DOHH2 (cell line): ENCODE data around the gene DSCAML1.

Experiments used
- H3F3A ChIP-seq: fragments of 200-600 bp; sonication (generic), shearing (Covaris generic); 2 replicates; pipeline ENCODE4 v1.6.0; 2016; ENCODE audit warnings: antibody characterized with exemption, mild to moderate bottlenecking; ENCODE audit not compliant: control insufficient read depth, insufficient read depth
- H3K27ac ChIP-seq: fragments of 200-600 bp; sonication (generic); 2 replicates; pipeline ENCODE4 v1.5.1; 2014; ENCODE audit warnings: low read depth, mild to moderate bottlenecking, low read length, moderate library complexity
- H3K27me3 ChIP-seq: fragments of 200-600 bp; sonication (generic); 2 replicates; pipeline ENCODE4 v1.6.1; 2014; ENCODE audit warnings: mild to moderate bottlenecking, low read length, mixed read lengths; ENCODE audit not compliant: control insufficient read depth
- H3K36me3 ChIP-seq: fragments of 200-600 bp; sonication (generic); 2 replicates; pipeline ENCODE4 v1.6.1; 2014; ENCODE audit warnings: mild to moderate bottlenecking, low read length, moderate library complexity, mixed read lengths; ENCODE audit not compliant: control insufficient read depth
- H3K4me1 ChIP-seq: fragments of 200-600 bp; sonication (generic); 2 replicates; pipeline ENCODE4 v1.6.1; 2014; ENCODE audit warnings: mild to moderate bottlenecking, low read length, mixed read lengths; ENCODE audit not compliant: control insufficient read depth
- H3K4me2 ChIP-seq: fragments of 200-600 bp; sonication (generic); 2 replicates; pipeline ENCODE4 v1.6.0; 2014; ENCODE audit warnings: mild to moderate bottlenecking, low read length, moderate library complexity
- H3K4me3 ChIP-seq: fragments of 200-600 bp; sonication (generic); 2 replicates; pipeline ENCODE4 v1.5.1; 2014; ENCODE audit warnings: mild to moderate bottlenecking, low read length, mixed read lengths
- H3K79me2 ChIP-seq: fragments of 200-600 bp; sonication (generic); 2 replicates; pipeline ENCODE4 v1.6.1; 2014; ENCODE audit warnings: mild to moderate bottlenecking, low read length, mixed read lengths; ENCODE audit not compliant: control insufficient read depth
- H3K9me2 ChIP-seq: fragments of 200-600 bp; sonication (generic); replicated peaks from 2 replicates; pipeline ENCODE4 v1.6.1; 2014; ENCODE audit warnings: mild to moderate bottlenecking, low read length, mixed read lengths; ENCODE audit not compliant: control insufficient read depth
- H3K9me3 ChIP-seq: fragments of 200-600 bp; sonication (generic); 2 replicates; pipeline ENCODE4 v1.6.1; 2014; ENCODE audit warnings: antibody characterized with exemption, low read length, mixed read lengths; ENCODE audit not compliant: control insufficient read depth, insufficient read depth
- H4K20me1 ChIP-seq: fragments of 200-600 bp; sonication (generic); 2 replicates; pipeline ENCODE4 v1.6.0; 2014; ENCODE audit warnings: low read depth, mild to moderate bottlenecking, antibody characterized with exemption, low read length, moderate library complexity; ENCODE audit not compliant: control insufficient read depth, insufficient read depth
- CTCF ChIP-seq: fragments of 200-600 bp; sonication (generic); IDR thresholded peaks from one replicate; pipeline ENCODE4 v1.5.1; 2014; ENCODE audit warnings: antibody characterized with exemption, mild to moderate bottlenecking, low read depth, low read length; ENCODE audit not compliant: poor library complexity, severe bottlenecking
- EZH2phosphoT487 ChIP-seq: fragments of 200-600 bp; sonication (generic); IDR thresholded peaks from 2 replicates; pipeline ENCODE4 v1.6.1; 2017; ENCODE audit warnings: borderline replicate concordance, mild to moderate bottlenecking, antibody characterized with exemption, low read length, moderate library complexity, mixed read lengths

DSCAML1 gene

DNA sequence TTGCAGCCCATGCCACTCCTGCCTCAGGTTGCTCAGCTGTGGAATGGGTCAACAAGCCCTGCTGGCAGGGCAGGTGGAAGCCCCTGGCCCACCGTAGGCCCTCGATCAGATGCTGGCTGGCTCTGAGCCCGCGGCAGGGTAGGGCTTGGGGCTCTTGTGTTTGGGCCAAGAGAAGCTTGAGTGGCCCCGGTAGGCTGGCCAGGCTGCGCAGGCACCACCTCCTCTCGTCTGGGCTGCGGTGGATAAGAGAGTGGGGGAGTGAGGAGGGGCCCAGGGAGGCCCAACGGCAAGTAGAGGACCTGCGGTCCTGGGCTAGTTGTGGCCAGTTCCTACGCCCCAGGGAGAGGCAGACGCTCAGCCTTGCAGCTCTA is 354.2 kb downstream of the DSCAML1 start:
- no peaks in the 10 kb centered on the region for H3K9me3 ChIP-seq
- no peaks in the 10 kb centered on the region for H3F3A ChIP-seq
- H3K4me3 ChIP-seq = no peak overlapping the region
- H3K36me3 ChIP-seq = no peaks in the 10 kb centered on the region
- TF ChIP-seq EZH2phosphoT487 (no peak), CTCF (no peak)
- H3K4me2 ChIP-seq = no peak overlapping the region
- H3K27ac ChIP-seq = no peak overlapping the region
- no peaks in the 10 kb centered on the region for H4K20me1 ChIP-seq
- H3K27me3 ChIP-seq = no peaks in the 10 kb centered on the region
- H3K4me1 ChIP-seq = no peaks in the 10 kb centered on the region
- no peaks in the 10 kb centered on the region for H3K9me2 ChIP-seq
- no peaks in the 10 kb centered on the region for H3K79me2 ChIP-seq

- no peak overlapping the region for H3K27ac ChIP-seq
- H4K20me1 ChIP-seq = no peaks in the 10 kb centered on the region
- H3K4me3 ChIP-seq = no peak overlapping the region
- no peak overlapping the region for H3K4me2 ChIP-seq
- H3K9me2 ChIP-seq = no peaks in the 10 kb centered on the region
- H3F3A ChIP-seq = no peaks in the 10 kb centered on the region
- TF ChIP-seq CTCF (no peak), EZH2phosphoT487 (no peak)
- no peaks in the 10 kb centered on the region for H3K4me1 ChIP-seq
- H3K36me3 ChIP-seq = no peaks in the 10 kb centered on the region
- H3K9me3 ChIP-seq = no peaks in the 10 kb centered on the region
- H3K27me3 ChIP-seq = no peaks in the 10 kb centered on the region
- H3K79me2 ChIP-seq = no peaks in the 10 kb centered on the region
Measured at GRCh38 chr11:117442049-117442868, 354.8 kb downstream of the DSCAML1 start.

GRCh38 chr11:117441146-117441975 is 355.7 kb downstream of the DSCAML1 start:
- TF ChIP-seq CTCF (no peak), EZH2phosphoT487 (no peak)
- H3K4me1 ChIP-seq = no peaks in the 10 kb centered on the region
- no peaks in the 10 kb centered on the region for H3K79me2 ChIP-seq
- H3F3A ChIP-seq = no peaks in the 10 kb centered on the region
- no peaks in the 10 kb centered on the region for H4K20me1 ChIP-seq
- no peaks in the 10 kb centered on the region for H3K27me3 ChIP-seq
- H3K27ac ChIP-seq = no peak overlapping the region
- no peak overlapping the region for H3K4me2 ChIP-seq
- H3K4me3 ChIP-seq = no peak overlapping the region
- no peaks in the 10 kb centered on the region for H3K9me3 ChIP-seq
- no peaks in the 10 kb centered on the region for H3K9me2 ChIP-seq
- no peaks in the 10 kb centered on the region for H3K36me3 ChIP-seq
